Effector memory CD4-positive, alpha-beta T cell (primary cell): ENCODE results near the gene BUD31.
"Not testable (repeated sequence)": the region's sequence is repeated elsewhere in the genome, so short reads cannot be mapped to it uniquely, and the experiment has no call there.

ENCODE experiments used
- DNase-seq, 3 donors: peaks; one replicate each; pipeline ENCODE4 v3.0.0-alpha.2; 2020
- H3K27ac ChIP-seq: 2 replicates; pipeline ENCODE4 v1.7.0; 2013; ENCODE audit warnings: mild to moderate bottlenecking, low read length, moderate library complexity; ENCODE audit not compliant: insufficient read depth, poor library complexity, severe bottlenecking
- H3K27me3 ChIP-seq: replicated peaks from 2 replicates; pipeline ENCODE4 v1.7.0; 2013; ENCODE audit warnings: mild to moderate bottlenecking, low read length; ENCODE audit not compliant: insufficient read depth, control insufficient read depth, poor library complexity, severe bottlenecking
- H3K36me3 ChIP-seq: 2 replicates; pipeline ENCODE4 v1.7.0; 2013; ENCODE audit warnings: mild to moderate bottlenecking, low read length, moderate library complexity; ENCODE audit not compliant: control insufficient read depth, insufficient read depth
- H3K4me1 ChIP-seq: 2 replicates; pipeline ENCODE4 v1.7.0; 2013; ENCODE audit warnings: low read length, mild to moderate bottlenecking; ENCODE audit not compliant: control insufficient read depth, insufficient read depth, poor library complexity, severe bottlenecking
- H3K4me3 ChIP-seq: 2 replicates; pipeline ENCODE4 v1.7.0; 2013; ENCODE audit warnings: low read length, low read depth, mild to moderate bottlenecking; ENCODE audit not compliant: insufficient read depth, poor library complexity, severe bottlenecking
- H3K9me3 ChIP-seq: 2 replicates; pipeline ENCODE4 v1.7.0; 2013; ENCODE audit warnings: mild to moderate bottlenecking, low read length, moderate library complexity; ENCODE audit not compliant: control insufficient read depth

The BUD31 gene

GRCh38 chr7:99402854-99403253 lies 5.9 kb upstream of the BUD31 start:
- DNase-seq, result no peak
- Histone ChIP-seq H3K36me3 (peaks cover 44% of the 10 kb centered on the region), H3K9me3 (no peaks in the 10 kb centered on the region), H3K4me3 (no peak overlapping the region), H3K4me1 (peaks cover 14% of the 10 kb centered on the region), H3K27ac (no peak overlapping the region), H3K27me3 (no peaks in the 10 kb centered on the region)

- Histone ChIP-seq H3K36me3 (peaks cover 42% of the 10 kb centered on the region), H3K27me3 (no peaks in the 10 kb centered on the region), H3K4me3 (no peak overlapping the region), H3K9me3 (no peaks in the 10 kb centered on the region), H3K4me1 (peaks cover 14% of the 10 kb centered on the region), H3K27ac (no peak overlapping the region)
- DNase-seq, result no peak
These were observed 5.0 kb upstream of the BUD31 start for GRCh38 chr7:99403764-99404163.

- Histone ChIP-seq H3K9me3 (no peaks in the 10 kb centered on the region), H3K27ac (no peak overlapping the region), H3K36me3 (peaks cover 42% of the 10 kb centered on the region), H3K27me3 (no peaks in the 10 kb centered on the region), H3K4me3 (no peak overlapping the region), H3K4me1 (peaks cover 16% of the 10 kb centered on the region)
- no peak for DNase-seq
These were observed 4.4 kb upstream of the BUD31 start for GRCh38 chr7:99404235-99404976.

GRCh38 chr7:99404977-99405320 lies 3.8 kb upstream of the BUD31 start:
- Histone ChIP-seq H3K36me3 (peaks cover 42% of the 10 kb centered on the region), H3K4me1 (peaks cover 21% of the 10 kb centered on the region), H3K4me3 (no peak overlapping the region)

GRCh38 chr7:99406557-99406956 lies 2.2 kb upstream of the BUD31 start:
- no peaks in the 10 kb centered on the region for H3K9me3 ChIP-seq
- H3K27me3 ChIP-seq, result no peaks in the 10 kb centered on the region
- no peak overlapping the region for H3K27ac ChIP-seq
- peaks cover 25% of the 10 kb centered on the region for H3K4me1 ChIP-seq
- H3K4me3 ChIP-seq, result no peak overlapping the region
- peaks cover 40% of the 10 kb centered on the region for H3K36me3 ChIP-seq
- DNase-seq, result no peak

More at GRCh38 chr7:99404977-99405320, 3.8 kb upstream of the BUD31 start:
- Histone ChIP-seq H3K27ac (no peak overlapping the region), H3K9me3 (no peaks in the 10 kb centered on the region), H3K27me3 (no peaks in the 10 kb centered on the region)
- no peak for DNase-seq

GRCh38 chr7:99407872-99408378 lies 844 bp upstream of the BUD31 start:
- DNase-seq, result peak; percentile 18 to 24 (median 24)
- no peaks in the 10 kb centered on the region for H3K9me3 ChIP-seq
- peak overlapping the region; percentile 94 for H3K27ac ChIP-seq
- H3K27me3 ChIP-seq, result no peaks in the 10 kb centered on the region
- peaks cover 25% of the 10 kb centered on the region for H3K4me1 ChIP-seq
- H3K4me3 ChIP-seq, result peak overlapping the region; percentile 83
- peaks cover 44% of the 10 kb centered on the region for H3K36me3 ChIP-seq

- Histone ChIP-seq H3K27me3 (no peaks in the 10 kb centered on the region), H3K9me3 (no peaks in the 10 kb centered on the region), H3K27ac (peak overlapping the region; percentile 94), H3K36me3 (peaks cover 42% of the 10 kb centered on the region), H3K4me3 (peak overlapping the region; percentile 83), H3K4me1 (peaks cover 25% of the 10 kb centered on the region)
- no peak for DNase-seq
These were observed 413 bp downstream of the BUD31 start for GRCh38 chr7:99409192-99409572.

- peaks cover 25% of the 10 kb centered on the region for H3K4me1 ChIP-seq
- peaks cover 42% of the 10 kb centered on the region for H3K36me3 ChIP-seq
- DNase-seq, result no peak
- H3K4me3 ChIP-seq, result peak overlapping the region; percentile 83
- no peaks in the 10 kb centered on the region for H3K27me3 ChIP-seq
- peak overlapping the region; percentile 94 for H3K27ac ChIP-seq
- no peaks in the 10 kb centered on the region for H3K9me3 ChIP-seq
These were observed 1.0 kb downstream of the BUD31 start for GRCh38 chr7:99409806-99410205.

- H3K4me1 ChIP-seq, result peaks cover 25% of the 10 kb centered on the region
- H3K9me3 ChIP-seq, result no peaks in the 10 kb centered on the region
- no peak overlapping the region for H3K27ac ChIP-seq
- H3K4me3 ChIP-seq, result no peak overlapping the region
- DNase-seq, result no peak
- peaks cover 43% of the 10 kb centered on the region for H3K36me3 ChIP-seq
- no peaks in the 10 kb centered on the region for H3K27me3 ChIP-seq
These were observed 1.9 kb downstream of the BUD31 start for GRCh38 chr7:99410635-99411034.

GRCh38 chr7:99415513-99416127 lies 6.9 kb downstream of the BUD31 start:
- peaks cover 80% of the 10 kb centered on the region for H3K36me3 ChIP-seq
- not testable (repeated sequence) for H3K27me3 ChIP-seq, H3K9me3 ChIP-seq, H3K4me3 ChIP-seq, H3K4me1 ChIP-seq, H3K27ac ChIP-seq, DNase-seq
